Measurements from ENCODE around the gene DCBLD1.

GRCh38 chr6:117550618-117551242 is 68.3 kb downstream of the DCBLD1 start:
- TF ChIP-seq CTCF (IDR thresholded peaks at IDR 0.05) (no peak), POLR2A (IDR thresholded peaks at IDR 0.05; ENCODE audit: low read depth) (no peak)
